GM21737 (cell line): ENCODE results near the gene CDC42EP5.
A peak's percentile ranks its signal among the peaks of the same experiment; 100 is the strongest.
"Not testable (repeated sequence)": the region's sequence is repeated elsewhere in the genome, so short reads cannot be mapped to it uniquely, and the experiment has no call there.

ENCODE experiments used
- ATAC-seq: cut with Tn5 transposase; IDR thresholded peaks from one replicate; pipeline ENCODE4 v1.9.1; 2021; ENCODE audit warnings: mild to moderate bottlenecking, moderate library complexity; ENCODE audit not compliant: unreplicated experiment

Gene CDC42EP5

GRCh38 chr19:54473071-54473891 is at the start of gene CDC42EP5:
Gene CDC42EP5, minus strand, starts transcription at chr19:54473296. Its CDS starts 7,749 bp downstream, at chr19:54465547.
- no peak for ATAC-seq

- no peak for ATAC-seq
These were observed 48.9 kb upstream of the CDC42EP5 start for GRCh38 chr19:54521860-54522513.

- ATAC-seq, result no peak
These were observed 48.1 kb upstream of the CDC42EP5 start for GRCh38 chr19:54521022-54521859.

GRCh38 chr19:54518844-54519243 is 45.7 kb upstream of the CDC42EP5 start:
- ATAC-seq, result peak; percentile 54

GRCh38 chr19:54517483-54517882 is 44.4 kb upstream of the CDC42EP5 start:
- no peak for ATAC-seq

GRCh38 chr19:54515156-54515555 is 42.1 kb upstream of the CDC42EP5 start:
- ATAC-seq, result no peak

- not testable (repeated sequence) for ATAC-seq
These were observed 36.3 kb upstream of the CDC42EP5 start for GRCh38 chr19:54509200-54509940.

GRCh38 chr19:54508487-54508886 is 35.4 kb upstream of the CDC42EP5 start:
- ATAC-seq, result not testable (repeated sequence)

- ATAC-seq, result no peak
These were observed 34.7 kb upstream of the CDC42EP5 start for GRCh38 chr19:54507824-54508223.

- ATAC-seq, result not testable (repeated sequence)
These were observed 34.1 kb upstream of the CDC42EP5 start for GRCh38 chr19:54507038-54507717.

- ATAC-seq, result no peak
These were observed 33.0 kb upstream of the CDC42EP5 start for GRCh38 chr19:54506079-54506478.

- ATAC-seq, result not testable (repeated sequence)
These were observed 32.4 kb upstream of the CDC42EP5 start for GRCh38 chr19:54505542-54505941.

- ATAC-seq, result no peak
These were observed 29.5 kb upstream of the CDC42EP5 start, which contains the start of gene LAIR2 for GRCh38 chr19:54502518-54503048. Gene LAIR2, plus strand, starts transcription at chr19:54502831. Its CDS starts 88 bp downstream, at chr19:54502919.

GRCh38 chr19:54498451-54498772 is 25.3 kb upstream of the CDC42EP5 start:
- ATAC-seq, result not testable (repeated sequence)

GRCh38 chr19:54497747-54498450 is 24.8 kb upstream of the CDC42EP5 start:
- not testable (repeated sequence) for ATAC-seq

GRCh38 chr19:54495284-54495683 is 22.2 kb upstream of the CDC42EP5 start:
- not testable (repeated sequence) for ATAC-seq

- no peak for ATAC-seq
These were observed 21.0 kb upstream of the CDC42EP5 start for GRCh38 chr19:54493967-54494585.

- ATAC-seq, result not testable (repeated sequence)
These were observed 20.0 kb upstream of the CDC42EP5 start for GRCh38 chr19:54493056-54493455.

GRCh38 chr19:54492568-54492967 is 19.5 kb upstream of the CDC42EP5 start:
- no peak for ATAC-seq
